HG03064 (cell line): Measurements from ENCODE around the gene MIEF1.
"Not testable (repeated sequence)": the region's sequence is repeated elsewhere in the genome, so short reads cannot be mapped to it uniquely, and the experiment has no call there.

Experiments used
- ATAC-seq: cut with Tn5 transposase; IDR thresholded peaks from one replicate; pipeline ENCODE4 v1.9.1; 2021; ENCODE audit warnings: low read depth; ENCODE audit not compliant: unreplicated experiment

The MIEF1 gene

GRCh38 chr22:39511226-39511625 is 9.1 kb downstream of the MIEF1 start:
- ATAC-seq, result no peak

GRCh38 chr22:39512026-39512425 is 9.9 kb downstream of the MIEF1 start:
- ATAC-seq, result no peak

- ATAC-seq, result no peak
Observed at GRCh38 chr22:39513791-39514190, 11.7 kb downstream of the MIEF1 start.

- ATAC-seq, result no peak
Observed at GRCh38 chr22:39514373-39514973, 12.4 kb downstream of the MIEF1 start.

- no peak for ATAC-seq
Observed at GRCh38 chr22:39515266-39516050, 13.4 kb downstream of the MIEF1 start.

GRCh38 chr22:39517470-39517869 is 15.4 kb downstream of the MIEF1 start:
- no peak for ATAC-seq

GRCh38 chr22:39518144-39518786 is 16.2 kb downstream of the MIEF1 start:
- ATAC-seq, result no peak

- no peak for ATAC-seq
Observed at GRCh38 chr22:39518996-39519680, 17.0 kb downstream of the MIEF1 start.

- ATAC-seq, result peak; percentile 68
Observed at GRCh38 chr22:39519681-39520225, 17.7 kb downstream of the MIEF1 start.

- peak; percentile 30 for ATAC-seq
Observed at GRCh38 chr22:39520226-39521105, 18.4 kb downstream of the MIEF1 start, which contains the start of gene ATF4. Gene ATF4 (plus strand): TSS chr22:39520562. CDS start chr22:39521446, 884 bp downstream.

GRCh38 chr22:39521106-39521885 is 19.2 kb downstream of the MIEF1 start:
- ATAC-seq, result peak; percentile 12

GRCh38 chr22:39522091-39522490 is 20.0 kb downstream of the MIEF1 start:
- ATAC-seq, result not testable (repeated sequence)

- ATAC-seq, result no peak
Observed at GRCh38 chr22:39522567-39523300, 20.6 kb downstream of the MIEF1 start.

- no peak for ATAC-seq
Observed at GRCh38 chr22:39524089-39524752, 22.1 kb downstream of the MIEF1 start.

- ATAC-seq, result no peak
Observed at GRCh38 chr22:39524753-39525657, 22.9 kb downstream of the MIEF1 start.

GRCh38 chr22:39525658-39525975 is 23.5 kb downstream of the MIEF1 start:
- ATAC-seq, result no peak

- no peak for ATAC-seq
Observed at GRCh38 chr22:39526736-39527171, 24.7 kb downstream of the MIEF1 start.
